ENCODE data around the gene REL.

The REL gene

DNA sequence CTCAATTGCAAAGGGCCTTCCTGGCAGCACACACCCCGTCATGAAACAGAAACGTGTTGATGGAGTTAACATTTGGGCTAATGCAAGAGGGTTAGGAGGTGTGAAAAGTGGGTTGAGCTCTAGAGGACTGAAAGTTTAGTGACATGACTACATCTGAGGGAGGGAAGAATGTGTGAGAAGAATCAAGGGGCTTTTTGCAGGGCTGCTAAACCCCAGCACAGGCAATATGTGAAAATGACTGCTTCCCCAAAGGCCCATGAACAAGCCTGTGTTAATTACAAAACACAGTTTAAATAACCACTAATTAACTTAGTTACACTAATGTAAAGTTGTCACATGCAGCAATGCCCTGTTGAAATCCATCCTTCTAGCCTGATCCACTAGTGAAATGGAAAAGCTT, 72.8 kb downstream of the REL start:
- ATAC-seq = no peak

DNA sequence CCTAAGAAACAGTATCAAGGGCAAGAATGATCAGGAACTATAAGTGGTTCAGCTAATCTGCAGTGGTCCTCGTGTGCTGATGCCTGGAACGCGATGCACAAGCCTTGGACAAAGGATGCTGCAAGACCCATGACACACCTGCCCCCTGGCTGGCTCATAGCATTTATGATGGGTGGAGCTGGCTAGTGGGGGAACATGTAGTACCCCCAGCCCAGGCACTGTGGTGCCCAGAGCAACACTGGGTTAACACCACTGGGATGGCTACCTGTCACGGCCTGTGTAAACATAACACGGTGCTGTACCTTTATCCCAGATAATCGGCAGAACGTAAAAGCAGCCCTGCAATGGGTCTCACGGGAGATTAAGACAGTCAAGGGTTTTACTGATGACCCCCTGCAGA, 75.8 kb downstream of the REL start:
- ATAC-seq = no peak
- TF ChIP-seq ZFP30 (CRISPR knock-in tag; IDR thresholded peaks at IDR 0.05) (no peak), TOX (CRISPR knock-in tag; IDR thresholded peaks at IDR 0.05; ENCODE audit: borderline replicate concordance) (no peak), ISL1 (CRISPR knock-in tag; IDR thresholded peaks at IDR 0.05) (no peak), ARNTL (CRISPR knock-in tag; IDR thresholded peaks at IDR 0.05; ENCODE audit: borderline replicate concordance, low read depth) (no peak), OSR1 (CRISPR knock-in tag; IDR thresholded peaks at IDR 0.05) (no peak), ZNF70 (CRISPR knock-in tag; IDR thresholded peaks at IDR 0.05) (no peak), TCF4 (CRISPR knock-in tag; IDR thresholded peaks at IDR 0.05; ENCODE audit: borderline replicate concordance) (no peak), ZFP3 (CRISPR knock-in tag; IDR thresholded peaks at IDR 0.05) (no peak), ZC3H10 (CRISPR knock-in tag; IDR thresholded peaks at IDR 0.05) (no peak)
- TF ChIP-seq, protein P1, sequence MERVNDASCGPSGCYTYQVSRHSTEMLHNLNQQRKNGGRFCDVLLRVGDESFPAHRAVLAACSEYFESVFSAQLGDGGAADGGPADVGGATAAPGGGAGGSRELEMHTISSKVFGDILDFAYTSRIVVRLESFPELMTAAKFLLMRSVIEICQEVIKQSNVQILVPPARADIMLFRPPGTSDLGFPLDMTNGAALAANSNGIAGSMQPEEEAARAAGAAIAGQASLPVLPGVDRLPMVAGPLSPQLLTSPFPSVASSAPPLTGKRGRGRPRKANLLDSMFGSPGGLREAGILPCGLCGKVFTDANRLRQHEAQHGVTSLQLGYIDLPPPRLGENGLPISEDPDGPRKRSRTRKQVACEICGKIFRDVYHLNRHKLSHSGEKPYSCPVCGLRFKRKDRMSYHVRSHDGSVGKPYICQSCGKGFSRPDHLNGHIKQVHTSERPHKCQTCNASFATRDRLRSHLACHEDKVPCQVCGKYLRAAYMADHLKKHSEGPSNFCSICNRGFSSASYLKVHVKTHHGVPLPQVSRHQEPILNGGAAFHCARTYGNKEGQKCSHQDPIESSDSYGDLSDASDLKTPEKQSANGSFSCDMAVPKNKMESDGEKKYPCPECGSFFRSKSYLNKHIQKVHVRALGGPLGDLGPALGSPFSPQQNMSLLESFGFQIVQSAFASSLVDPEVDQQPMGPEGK (CRISPR knock-in tag; IDR thresholded peaks at IDR 0.05; ENCODE audit: borderline replicate concordance) = no peak
- TF ChIP-seq, protein P2, sequence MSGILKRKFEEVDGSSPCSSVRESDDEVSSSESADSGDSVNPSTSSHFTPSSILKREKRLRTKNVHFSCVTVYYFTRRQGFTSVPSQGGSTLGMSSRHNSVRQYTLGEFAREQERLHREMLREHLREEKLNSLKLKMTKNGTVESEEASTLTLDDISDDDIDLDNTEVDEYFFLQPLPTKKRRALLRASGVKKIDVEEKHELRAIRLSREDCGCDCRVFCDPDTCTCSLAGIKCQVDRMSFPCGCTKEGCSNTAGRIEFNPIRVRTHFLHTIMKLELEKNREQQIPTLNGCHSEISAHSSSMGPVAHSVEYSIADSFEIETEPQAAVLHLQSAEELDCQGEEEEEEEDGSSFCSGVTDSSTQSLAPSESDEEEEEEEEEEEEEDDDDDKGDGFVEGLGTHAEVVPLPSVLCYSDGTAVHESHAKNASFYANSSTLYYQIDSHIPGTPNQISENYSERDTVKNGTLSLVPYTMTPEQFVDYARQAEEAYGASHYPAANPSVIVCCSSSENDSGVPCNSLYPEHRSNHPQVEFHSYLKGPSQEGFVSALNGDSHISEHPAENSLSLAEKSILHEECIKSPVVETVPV (CRISPR knock-in tag; IDR thresholded peaks at IDR 0.05) = no peak
- TF ChIP-seq, protein P3, sequence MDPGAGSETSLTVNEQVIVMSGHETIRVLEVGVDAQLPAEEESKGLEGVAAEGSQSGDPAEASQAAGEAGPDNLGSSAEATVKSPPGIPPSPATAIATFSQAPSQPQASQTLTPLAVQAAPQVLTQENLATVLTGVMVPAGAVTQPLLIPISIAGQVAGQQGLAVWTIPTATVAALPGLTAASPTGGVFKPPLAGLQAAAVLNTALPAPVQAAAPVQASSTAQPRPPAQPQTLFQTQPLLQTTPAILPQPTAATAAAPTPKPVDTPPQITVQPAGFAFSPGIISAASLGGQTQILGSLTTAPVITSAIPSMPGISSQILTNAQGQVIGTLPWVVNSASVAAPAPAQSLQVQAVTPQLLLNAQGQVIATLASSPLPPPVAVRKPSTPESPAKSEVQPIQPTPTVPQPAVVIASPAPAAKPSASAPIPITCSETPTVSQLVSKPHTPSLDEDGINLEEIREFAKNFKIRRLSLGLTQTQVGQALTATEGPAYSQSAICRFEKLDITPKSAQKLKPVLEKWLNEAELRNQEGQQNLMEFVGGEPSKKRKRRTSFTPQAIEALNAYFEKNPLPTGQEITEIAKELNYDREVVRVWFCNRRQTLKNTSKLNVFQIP (CRISPR knock-in tag; IDR thresholded peaks at IDR 0.05; ENCODE audit: borderline replicate concordance, low read depth) = no peak
- TF ChIP-seq, protein P4, sequence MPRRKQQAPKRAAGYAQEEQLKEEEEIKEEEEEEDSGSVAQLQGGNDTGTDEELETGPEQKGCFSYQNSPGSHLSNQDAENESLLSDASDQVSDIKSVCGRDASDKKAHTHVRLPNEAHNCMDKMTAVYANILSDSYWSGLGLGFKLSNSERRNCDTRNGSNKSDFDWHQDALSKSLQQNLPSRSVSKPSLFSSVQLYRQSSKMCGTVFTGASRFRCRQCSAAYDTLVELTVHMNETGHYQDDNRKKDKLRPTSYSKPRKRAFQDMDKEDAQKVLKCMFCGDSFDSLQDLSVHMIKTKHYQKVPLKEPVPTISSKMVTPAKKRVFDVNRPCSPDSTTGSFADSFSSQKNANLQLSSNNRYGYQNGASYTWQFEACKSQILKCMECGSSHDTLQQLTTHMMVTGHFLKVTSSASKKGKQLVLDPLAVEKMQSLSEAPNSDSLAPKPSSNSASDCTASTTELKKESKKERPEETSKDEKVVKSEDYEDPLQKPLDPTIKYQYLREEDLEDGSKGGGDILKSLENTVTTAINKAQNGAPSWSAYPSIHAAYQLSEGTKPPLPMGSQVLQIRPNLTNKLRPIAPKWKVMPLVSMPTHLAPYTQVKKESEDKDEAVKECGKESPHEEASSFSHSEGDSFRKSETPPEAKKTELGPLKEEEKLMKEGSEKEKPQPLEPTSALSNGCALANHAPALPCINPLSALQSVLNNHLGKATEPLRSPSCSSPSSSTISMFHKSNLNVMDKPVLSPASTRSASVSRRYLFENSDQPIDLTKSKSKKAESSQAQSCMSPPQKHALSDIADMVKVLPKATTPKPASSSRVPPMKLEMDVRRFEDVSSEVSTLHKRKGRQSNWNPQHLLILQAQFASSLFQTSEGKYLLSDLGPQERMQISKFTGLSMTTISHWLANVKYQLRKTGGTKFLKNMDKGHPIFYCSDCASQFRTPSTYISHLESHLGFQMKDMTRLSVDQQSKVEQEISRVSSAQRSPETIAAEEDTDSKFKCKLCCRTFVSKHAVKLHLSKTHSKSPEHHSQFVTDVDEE (CRISPR knock-in tag; IDR thresholded peaks at IDR 0.05) = no peak

More for the DNA sequence above, 72.8 kb downstream of the REL start:
- no peak for TF ChIP-seq ZFP3 (CRISPR knock-in tag; IDR thresholded peaks at IDR 0.05)
- TF ChIP-seq, protein P1 (CRISPR knock-in tag; IDR thresholded peaks at IDR 0.05; ENCODE audit: borderline replicate concordance) = no peak
- TF ChIP-seq ESRRG (CRISPR knock-in tag; IDR thresholded peaks at IDR 0.05) = no peak
- TF ChIP-seq ISL1 (CRISPR knock-in tag; IDR thresholded peaks at IDR 0.05) = no peak
- no peak for TF ChIP-seq ZNF70 (CRISPR knock-in tag; IDR thresholded peaks at IDR 0.05)
- TF ChIP-seq ZNF565 (CRISPR knock-in tag; conservative IDR thresholded peaks at IDR 0.05; ENCODE audit: low read depth) = no peak
- TF ChIP-seq, protein P4 (CRISPR knock-in tag; IDR thresholded peaks at IDR 0.05) = no peak
- TF ChIP-seq OSR1 (CRISPR knock-in tag; IDR thresholded peaks at IDR 0.05) = no peak
- TF ChIP-seq, protein P2 (CRISPR knock-in tag; IDR thresholded peaks at IDR 0.05) = no peak
- TF ChIP-seq TCF4 (CRISPR knock-in tag; IDR thresholded peaks at IDR 0.05; ENCODE audit: borderline replicate concordance) = no peak
- TF ChIP-seq SNAI2 (CRISPR knock-in tag; IDR thresholded peaks at IDR 0.05) = no peak
- TF ChIP-seq, protein P3 (CRISPR knock-in tag; IDR thresholded peaks at IDR 0.05; ENCODE audit: borderline replicate concordance, low read depth) = no peak
- TF ChIP-seq PPARA (CRISPR knock-in tag; IDR thresholded peaks at IDR 0.05; ENCODE audit: borderline replicate concordance) = no peak
- TF ChIP-seq BACH2 (CRISPR knock-in tag; IDR thresholded peaks at IDR 0.05; ENCODE audit: borderline replicate concordance) = no peak
- no peak for TF ChIP-seq CSDC2 (CRISPR knock-in tag; IDR thresholded peaks at IDR 0.05)

All from SK-N-SH treated with all-trans-retinoic acid at 6 μM for 48 hours (cell line).